ENCODE results near the gene PREX1. TPM values are rescaled to one million over a fixed set of nuclear protein-coding genes. Genes with fewer than 3 reads are reported as not detected.

PREX1 gene
- total and polyA plus RNA-seq, 7 experiments from 2014 or later = 2.9 to 143 (median 48.6) TPM

DNA sequence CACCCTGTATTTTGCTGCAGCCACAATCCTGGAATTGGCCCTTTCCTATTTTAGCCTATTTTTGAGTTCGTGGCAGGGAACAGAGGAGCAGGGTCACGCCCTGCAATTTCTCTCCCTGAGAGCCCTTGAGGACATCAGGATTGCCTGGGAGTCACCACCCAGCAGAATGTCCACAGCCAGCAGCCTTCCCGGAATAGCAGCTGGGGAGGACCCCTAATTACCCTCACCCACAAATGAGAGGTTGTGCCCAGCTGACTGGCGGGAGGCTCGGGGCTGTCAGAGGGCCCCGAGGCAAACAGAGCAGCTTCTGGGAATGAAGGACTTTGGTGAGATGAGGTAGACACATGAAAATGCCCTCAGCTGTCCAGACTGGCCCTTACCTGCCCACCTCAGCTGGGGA, 165.1 kb downstream of the PREX1 start:
- H3K27me3 ChIP-seq (ENCODE audit: control insufficient read depth in 2 of 2, insufficient read depth in 2 of 2, low read length in 2 of 2) = no peaks in the 10 kb centered on the region
- DNase-seq (no peak), ATAC-seq (no peak)
- intact Hi-C loops (cut with micrococcal nuclease) = no loop called here
- H3K36me3 ChIP-seq (ENCODE audit: control insufficient read depth in 2 of 3, insufficient read depth in 3 of 3, low read length in 3 of 3) = peaks cover 0 to 8% (median 5%) of the 10 kb centered on the region in 3 experiments
- peaks cover 0 to 8% (median 0%) of the 10 kb centered on the region in 11 donors for H3K9me3 Mint-ChIP-seq
- peaks cover 0 to 3% of the 10 kb centered on the region in 2 donors for H3K4me1 ChIP-seq (ENCODE audit: control insufficient read depth in 2 of 2, insufficient read depth in 2 of 2, low read length in 2 of 2)
- peaks cover 4 to 23% (median 11%) of the 10 kb centered on the region in 5 donors for H3K36me3 Mint-ChIP-seq
- H3K27ac ChIP-seq (ENCODE audit: low read depth, low read length) = no peak overlapping the region
- POLR2A ChIA-PET = interaction anchor here (0.9 kb wide), 1 partner anchor 204 kb away, joined by 3 read pairs; no protein-coding TSS in a partner anchor
- no peak overlapping the region for H3K4me3 ChIP-seq (ENCODE audit: low read length)
- peaks cover 0 to 10% (median 2%) of the 10 kb centered on the region in 7 donors for H3K4me1 Mint-ChIP-seq
- CTCF ChIA-PET = interaction anchor here (8.1 kb wide), 1 partner anchor 243 kb away, joined by 78 read pairs; no protein-coding TSS in a partner anchor
- no peaks in the 10 kb centered on the region for H3K9me3 ChIP-seq (ENCODE audit: control insufficient read depth in 2 of 3, low read length in 3 of 3)
- no peak overlapping the region for H3K4me3 Mint-ChIP-seq
- H3K27me3 Mint-ChIP-seq = no peaks in the 10 kb centered on the region
- H3K27ac Mint-ChIP-seq = peak overlapping the region in 1 of 9 donors; percentile 62

DNA sequence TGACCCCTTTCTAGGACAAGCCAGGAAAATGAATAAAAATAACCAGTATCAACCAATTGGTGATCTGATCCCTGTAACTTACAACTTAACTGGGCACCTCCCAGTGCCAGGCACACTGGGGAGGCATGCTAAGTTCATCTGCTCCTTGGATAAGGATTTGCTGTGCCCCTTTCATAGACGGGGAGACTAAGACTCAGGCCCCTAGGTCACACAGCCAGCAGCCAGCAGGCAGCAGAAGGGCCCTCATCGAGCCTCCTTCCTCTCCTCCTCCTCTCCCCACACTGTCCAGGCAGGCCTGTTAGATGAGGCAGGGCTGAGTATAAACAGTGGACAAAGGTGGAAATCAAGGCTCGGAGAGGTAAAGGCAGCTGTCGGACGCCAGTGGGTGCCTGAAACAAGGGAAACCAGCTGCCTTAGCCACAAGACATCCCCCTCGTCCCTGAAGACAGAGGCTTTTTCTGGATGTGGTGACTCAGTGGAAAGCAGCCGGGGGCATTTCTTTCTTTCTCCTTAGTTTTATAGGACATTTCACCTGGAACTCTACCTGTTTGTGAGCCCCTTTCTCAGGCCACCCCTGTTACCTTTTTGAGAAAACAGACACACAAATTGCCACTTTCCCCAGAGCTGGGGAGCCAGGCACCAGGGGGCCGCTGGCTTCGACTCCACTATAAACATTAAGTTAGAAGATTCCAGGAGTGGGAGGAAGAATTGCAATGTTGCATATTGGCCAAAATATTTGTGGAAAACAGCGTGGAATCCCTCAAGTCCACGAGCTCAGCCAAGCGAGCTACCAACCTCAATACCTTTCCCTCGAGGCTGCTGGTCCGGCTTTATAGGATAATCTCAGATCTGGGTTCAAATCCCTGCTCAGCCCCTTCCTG, 166.0 kb downstream of the PREX1 start:
- Mint-ChIP-seq H3K4me1 (peaks cover 0 to 13% (median 6%) of the 10 kb centered on the region in 7 donors), H3K27ac (peak overlapping the region in 1 of 9 donors; percentile 72), H3K4me3 (no peak overlapping the region), H3K36me3 (peaks cover 4 to 26% (median 11%) of the 10 kb centered on the region in 5 donors), H3K27me3 (no peaks in the 10 kb centered on the region), H3K9me3 (peaks cover 0 to 8% (median 0%) of the 10 kb centered on the region in 11 donors)
- Histone ChIP-seq H3K9me3 (ENCODE audit: control insufficient read depth in 2 of 3, low read length in 3 of 3) (no peaks in the 10 kb centered on the region), H3K27me3 (ENCODE audit: control insufficient read depth in 2 of 2, insufficient read depth in 2 of 2, low read length in 2 of 2) (no peaks in the 10 kb centered on the region), H3K4me1 (ENCODE audit: control insufficient read depth in 2 of 2, insufficient read depth in 2 of 2, low read length in 2 of 2) (peaks cover 0 to 3% of the 10 kb centered on the region in 2 donors), H3K27ac (ENCODE audit: low read depth, low read length) (no peak overlapping the region), H3K36me3 (ENCODE audit: control insufficient read depth in 2 of 3, insufficient read depth in 3 of 3, low read length in 3 of 3) (peaks cover 0 to 16% (median 5%) of the 10 kb centered on the region in 3 experiments), H3K4me3 (ENCODE audit: low read length) (no peak overlapping the region)
- ChIA-PET POLR2A (no interaction called here), CTCF (interaction anchor here (8.1 kb wide), 1 partner anchor 244 kb away, joined by 78 read pairs; no protein-coding TSS in a partner anchor)
- intact Hi-C loops (cut with micrococcal nuclease) = no loop called here
- ATAC-seq (no peak), DNase-seq (no peak)

- no peak overlapping the region for H3K4me3 ChIP-seq (ENCODE audit: low read length)
- DNase-seq (no peak), ATAC-seq (no peak)
- Mint-ChIP-seq H3K36me3 (peaks cover 4 to 36% (median 11%) of the 10 kb centered on the region in 5 donors), H3K27me3 (no peaks in the 10 kb centered on the region), H3K27ac (no peak overlapping the region), H3K9me3 (peaks cover 0 to 8% (median 0%) of the 10 kb centered on the region in 11 donors), H3K4me1 (peaks cover 0 to 13% (median 6%) of the 10 kb centered on the region in 7 donors), H3K4me3 (no peak overlapping the region)
- H3K4me1 ChIP-seq (ENCODE audit: control insufficient read depth in 2 of 2, insufficient read depth in 2 of 2, low read length in 2 of 2) = peaks cover 0 to 3% of the 10 kb centered on the region in 2 donors
- intact Hi-C loops (cut with micrococcal nuclease) = no loop called here
- ChIA-PET CTCF (interaction anchor here (1.1 to 8.1 kb wide), 4 partner anchors 40 to 248 kb away, joined by 3 to 78 read pairs (median 15); no protein-coding TSS in a partner anchor), POLR2A (no interaction called here)
- no peaks in the 10 kb centered on the region for H3K9me3 ChIP-seq (ENCODE audit: control insufficient read depth in 2 of 3, low read length in 3 of 3)
- H3K27me3 ChIP-seq (ENCODE audit: control insufficient read depth in 2 of 2, insufficient read depth in 2 of 2, low read length in 2 of 2) = no peaks in the 10 kb centered on the region
- H3K27ac ChIP-seq (ENCODE audit: low read depth, low read length) = no peak overlapping the region
- peaks cover 0 to 16% (median 10%) of the 10 kb centered on the region in 3 experiments for H3K36me3 ChIP-seq (ENCODE audit: control insufficient read depth in 2 of 3, insufficient read depth in 3 of 3, low read length in 3 of 3)
Measured at GRCh38 chr20:48660788-48661187, 167.0 kb downstream of the PREX1 start.

- no peak for DNase-seq
Measured at GRCh38 chr20:48659858-48660257, 167.9 kb downstream of the PREX1 start.

GRCh38 chr20:48658505-48658904, 169.3 kb downstream of the PREX1 start:
- POLR2A ChIA-PET = no interaction called here
- Mint-ChIP-seq H3K4me1 (peaks cover 0 to 10% (median 3%) of the 10 kb centered on the region in 7 donors), H3K36me3 (peaks cover 4 to 33% (median 11%) of the 10 kb centered on the region in 5 donors), H3K4me3 (no peak overlapping the region), H3K27ac (peak overlapping the region in 3 of 9 donors; percentile 17 to 24 (median 19)), H3K27me3 (no peaks in the 10 kb centered on the region), H3K9me3 (peaks cover 0 to 8% (median 0%) of the 10 kb centered on the region in 11 donors)
- CTCF ChIA-PET = interaction anchor here (4.6 to 8.1 kb wide), 2 partner anchors 242 to 247 kb away, joined by 27 to 78 read pairs; no protein-coding TSS in a partner anchor
- Histone ChIP-seq H3K36me3 (ENCODE audit: control insufficient read depth in 2 of 3, insufficient read depth in 3 of 3, low read length in 3 of 3) (peaks cover 0 to 23% (median 19%) of the 10 kb centered on the region in 3 experiments), H3K27ac (ENCODE audit: low read depth, low read length) (no peak overlapping the region), H3K9me3 (ENCODE audit: control insufficient read depth in 2 of 3, low read length in 3 of 3) (no peaks in the 10 kb centered on the region), H3K27me3 (ENCODE audit: control insufficient read depth in 2 of 2, insufficient read depth in 2 of 2, low read length in 2 of 2) (no peaks in the 10 kb centered on the region), H3K4me3 (ENCODE audit: low read length) (no peak overlapping the region), H3K4me1 (ENCODE audit: control insufficient read depth in 2 of 2, insufficient read depth in 2 of 2, low read length in 2 of 2) (peaks cover 0 to 3% of the 10 kb centered on the region in 2 donors)
- ATAC-seq (no peak), DNase-seq (no peak)
- intact Hi-C loops (cut with micrococcal nuclease) = loop anchor here (2.0 to 5.0 kb wide), 3 partner anchors 169 to 264 kb away; partner anchors contain the start of genes ARFGEF2 (in 1 of the 2) and PREX1 (in 1 of the 2)

More at GRCh38 chr20:48659858-48660257, 167.9 kb downstream of the PREX1 start:
- Histone ChIP-seq H3K4me3 (ENCODE audit: low read length) (no peak overlapping the region), H3K4me1 (ENCODE audit: control insufficient read depth in 2 of 2, insufficient read depth in 2 of 2, low read length in 2 of 2) (peaks cover 0 to 3% of the 10 kb centered on the region in 2 donors), H3K27me3 (ENCODE audit: control insufficient read depth in 2 of 2, insufficient read depth in 2 of 2, low read length in 2 of 2) (no peaks in the 10 kb centered on the region), H3K36me3 (ENCODE audit: control insufficient read depth in 2 of 3, insufficient read depth in 3 of 3, low read length in 3 of 3) (peaks cover 0 to 12% (median 10%) of the 10 kb centered on the region in 3 experiments), H3K9me3 (ENCODE audit: control insufficient read depth in 2 of 3, low read length in 3 of 3) (no peaks in the 10 kb centered on the region), H3K27ac (ENCODE audit: low read depth, low read length) (no peak overlapping the region)
- peaks cover 4 to 37% (median 11%) of the 10 kb centered on the region in 5 donors for H3K36me3 Mint-ChIP-seq
- H3K4me1 Mint-ChIP-seq = peaks cover 0 to 13% (median 6%) of the 10 kb centered on the region in 7 donors
- ChIA-PET POLR2A (no interaction called here), CTCF (interaction anchor here (0.6 to 8.1 kb wide), 5 partner anchors 158 to 266 kb away, joined by 3 to 78 read pairs (median 5); no protein-coding TSS in a partner anchor)
- peak overlapping the region in 1 of 9 donors; percentile 16 for H3K27ac Mint-ChIP-seq
- H3K27me3 Mint-ChIP-seq = no peaks in the 10 kb centered on the region
- no peak for ATAC-seq
- H3K9me3 Mint-ChIP-seq = peaks cover 0 to 8% (median 0%) of the 10 kb centered on the region in 11 donors
- intact Hi-C loops (cut with micrococcal nuclease) = loop anchor here (2.0 to 5.0 kb wide), 3 partner anchors 167 to 262 kb away; partner anchors contain the start of genes ARFGEF2 (in 1 of the 2) and PREX1 (in 1 of the 2)
- no peak overlapping the region for H3K4me3 Mint-ChIP-seq

GRCh38 chr20:48658198-48658476, 169.7 kb downstream of the PREX1 start:
- no peaks in the 10 kb centered on the region for H3K27me3 Mint-ChIP-seq
- peaks cover 0 to 8% (median 0%) of the 10 kb centered on the region in 11 donors for H3K9me3 Mint-ChIP-seq
- CTCF ChIA-PET = interaction anchor here (1.0 to 8.1 kb wide), 7 partner anchors 16 to 251 kb away, joined by 3 to 78 read pairs (median 7); no protein-coding TSS in a partner anchor
- DNase-seq (no peak), ATAC-seq (no peak)
- Histone ChIP-seq H3K36me3 (ENCODE audit: control insufficient read depth in 2 of 3, insufficient read depth in 3 of 3, low read length in 3 of 3) (peaks cover 0 to 26% (median 22%) of the 10 kb centered on the region in 3 experiments), H3K4me1 (ENCODE audit: control insufficient read depth in 2 of 2, insufficient read depth in 2 of 2, low read length in 2 of 2) (peaks cover 0 to 3% of the 10 kb centered on the region in 2 donors), H3K27me3 (ENCODE audit: control insufficient read depth in 2 of 2, insufficient read depth in 2 of 2, low read length in 2 of 2) (no peaks in the 10 kb centered on the region), H3K4me3 (ENCODE audit: low read length) (no peak overlapping the region), H3K9me3 (ENCODE audit: control insufficient read depth in 2 of 3, low read length in 3 of 3) (no peaks in the 10 kb centered on the region), H3K27ac (ENCODE audit: low read depth, low read length) (no peak overlapping the region)
- POLR2A ChIA-PET = no interaction called here
- peak overlapping the region in 1 of 9 donors; percentile 19 for H3K27ac Mint-ChIP-seq
- peaks cover 0 to 10% (median 3%) of the 10 kb centered on the region in 7 donors for H3K4me1 Mint-ChIP-seq
- H3K4me3 Mint-ChIP-seq = no peak overlapping the region
- intact Hi-C loops (cut with micrococcal nuclease) = loop anchor here (2.0 to 5.0 kb wide), 3 partner anchors 169 to 264 kb away; partner anchors contain the start of genes ARFGEF2 (in 1 of the 2) and PREX1 (in 1 of the 2)
- peaks cover 4 to 32% (median 11%) of the 10 kb centered on the region in 5 donors for H3K36me3 Mint-ChIP-seq
